ENCODE data around the gene DNAJC11.

DNAJC11 gene

DNA sequence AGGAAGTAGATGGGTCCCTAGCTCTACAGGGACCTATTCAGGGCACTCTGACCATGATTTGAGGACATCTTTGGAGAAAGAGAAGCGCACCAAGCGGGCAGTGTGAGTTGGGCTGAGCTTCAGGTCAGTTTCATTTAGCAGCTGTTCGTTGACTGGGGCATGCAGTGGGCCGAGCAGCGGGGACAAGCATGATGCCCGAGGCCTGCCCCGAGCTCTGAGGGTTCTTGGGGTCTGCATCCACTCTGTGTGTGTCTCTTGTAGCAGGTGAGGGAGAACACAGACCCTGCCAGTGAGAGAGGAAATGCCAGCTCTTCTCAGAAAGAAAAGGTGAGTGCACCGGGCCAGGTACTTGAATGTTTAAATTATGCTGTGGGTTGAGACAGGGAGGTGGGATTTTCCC is 71.6 kb downstream of the DNAJC11 start:
- WGBS, result 97% methylated on average over 8 of the region's 8 CpGs
- no peak overlapping the region for H3K9ac ChIP-seq (ENCODE audit: low read length)
- H3K9me3 ChIP-seq (ENCODE audit: control insufficient read depth, low read length), result no peaks in the 10 kb centered on the region
- H2BK12ac ChIP-seq (ENCODE audit: low read length in 2 of 2), result no peak overlapping the region
- no peak overlapping the region for H3K4me2 ChIP-seq (ENCODE audit: low read length, poor library complexity, severe bottlenecking)
- H3K23ac ChIP-seq (ENCODE audit: low read length in 2 of 2), result no peak overlapping the region
- no peak overlapping the region for H3K14ac ChIP-seq (ENCODE audit: low read length in 2 of 2)
- H2AFZ ChIP-seq (ENCODE audit: low read depth, low read length), result no peak overlapping the region
- H2BK15ac ChIP-seq (ENCODE audit: low read depth, poor library complexity, severe bottlenecking), result no peak overlapping the region
- H2BK120ac ChIP-seq (ENCODE audit: low read depth, low read length), result no peak overlapping the region
- H3K36me3 ChIP-seq (ENCODE audit: control insufficient read depth in 1 of 2, insufficient read depth in 2 of 2, low read depth in 1 of 2, low read length in 2 of 2), result peaks cover 75 to 79% of the 10 kb centered on the region in 2 experiments
- no peak overlapping the region for H4K8ac ChIP-seq (ENCODE audit: low read length)
- DNase-seq, result no peak
- no peak overlapping the region for H3K18ac ChIP-seq (ENCODE audit: low read depth in 1 of 2, low read length in 2 of 2)
- H2AK5ac ChIP-seq (ENCODE audit: low read length, severe bottlenecking), result no peak overlapping the region
- no peak overlapping the region for H3K4ac ChIP-seq (ENCODE audit: low read depth in 1 of 2, low read length in 2 of 2)
- no peak overlapping the region for H3K4me3 ChIP-seq (ENCODE audit: insufficient read depth in 1 of 2, low read depth in 1 of 2, low read length in 2 of 2)
- peaks cover 36% of the 10 kb centered on the region for H3K79me1 ChIP-seq (replicated peaks; ENCODE audit: low read length, poor library complexity, severe bottlenecking)
- peaks cover 8% of the 10 kb centered on the region for H3K4me1 ChIP-seq (ENCODE audit: control insufficient read depth, insufficient read depth, low read depth, low read length)
- H2BK5ac ChIP-seq (ENCODE audit: low read depth, low read length, poor library complexity, severe bottlenecking), result no peak overlapping the region
- no peak overlapping the region for H4K91ac ChIP-seq (ENCODE audit: low read length)
- no peaks in the 10 kb centered on the region for H3K27me3 ChIP-seq (ENCODE audit: control insufficient read depth in 1 of 2, insufficient read depth in 1 of 2, low read length in 2 of 2)
- no peak overlapping the region for H3K27ac ChIP-seq (ENCODE audit: low read length, poor library complexity, severe bottlenecking)

DNA sequence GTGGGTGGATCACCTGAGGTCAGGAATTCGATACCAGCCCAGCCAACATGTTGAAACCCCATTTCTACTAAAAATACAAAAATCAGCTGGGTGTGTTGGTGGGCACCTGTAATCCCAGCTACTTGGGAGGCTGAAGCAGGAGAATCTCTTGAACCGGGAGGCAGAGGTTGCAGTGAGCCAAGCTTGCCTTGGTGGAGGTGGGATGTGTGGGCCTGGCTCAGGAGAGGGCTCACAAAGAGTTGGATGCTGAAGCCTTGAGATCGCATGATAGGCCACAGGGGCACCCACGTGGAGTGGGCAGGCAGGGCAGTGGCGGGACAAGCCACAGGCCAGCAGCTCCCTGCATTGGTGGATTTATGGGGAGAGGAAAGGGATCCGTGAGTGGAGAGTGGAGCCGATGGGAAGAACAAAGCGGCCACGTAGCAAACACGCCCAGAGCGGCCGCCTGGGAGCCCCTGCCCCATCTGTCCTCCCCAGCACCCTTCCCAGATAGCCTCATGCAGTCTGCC is 72.6 kb downstream of the DNAJC11 start:
- H3K23ac ChIP-seq (ENCODE audit: low read length in 2 of 2), result no peak overlapping the region
- no peak overlapping the region for H2AFZ ChIP-seq (ENCODE audit: low read depth, low read length)
- no peak overlapping the region for H3K14ac ChIP-seq (ENCODE audit: low read length in 2 of 2)
- peaks cover 10% of the 10 kb centered on the region for H3K4me1 ChIP-seq (ENCODE audit: control insufficient read depth, insufficient read depth, low read depth, low read length)
- no peak overlapping the region for H3K27ac ChIP-seq (ENCODE audit: low read length, poor library complexity, severe bottlenecking)
- H2BK12ac ChIP-seq (ENCODE audit: low read length in 2 of 2), result no peak overlapping the region
- H3K18ac ChIP-seq (ENCODE audit: low read depth in 1 of 2, low read length in 2 of 2), result no peak overlapping the region
- H3K4me3 ChIP-seq (ENCODE audit: insufficient read depth in 1 of 2, low read depth in 1 of 2, low read length in 2 of 2), result no peak overlapping the region
- H3K4ac ChIP-seq (ENCODE audit: low read depth in 1 of 2, low read length in 2 of 2), result no peak overlapping the region
- H3K9ac ChIP-seq (ENCODE audit: low read length), result no peak overlapping the region
- H2AK5ac ChIP-seq (ENCODE audit: low read length, severe bottlenecking), result no peak overlapping the region
- H3K36me3 ChIP-seq (ENCODE audit: control insufficient read depth in 1 of 2, insufficient read depth in 2 of 2, low read depth in 1 of 2, low read length in 2 of 2), result peaks cover 65 to 69% of the 10 kb centered on the region in 2 experiments
- no peak overlapping the region for H2BK5ac ChIP-seq (ENCODE audit: low read depth, low read length, poor library complexity, severe bottlenecking)
- no peak overlapping the region for H2BK15ac ChIP-seq (ENCODE audit: low read depth, poor library complexity, severe bottlenecking)
- no peak overlapping the region for H4K91ac ChIP-seq (ENCODE audit: low read length)
- no peak overlapping the region for H4K8ac ChIP-seq (ENCODE audit: low read length)
- H2BK120ac ChIP-seq (ENCODE audit: low read depth, low read length), result no peak overlapping the region
- no peaks in the 10 kb centered on the region for H3K27me3 ChIP-seq (ENCODE audit: control insufficient read depth in 1 of 2, insufficient read depth in 1 of 2, low read length in 2 of 2)
- no peaks in the 10 kb centered on the region for H3K9me3 ChIP-seq (ENCODE audit: control insufficient read depth, low read length)
- peaks cover 36% of the 10 kb centered on the region for H3K79me1 ChIP-seq (replicated peaks; ENCODE audit: low read length, poor library complexity, severe bottlenecking)
- H3K4me2 ChIP-seq (ENCODE audit: low read length, poor library complexity, severe bottlenecking), result no peak overlapping the region
- WGBS, result 89% methylated on average over 11 of the region's 12 CpGs
- no peak for DNase-seq

DNA sequence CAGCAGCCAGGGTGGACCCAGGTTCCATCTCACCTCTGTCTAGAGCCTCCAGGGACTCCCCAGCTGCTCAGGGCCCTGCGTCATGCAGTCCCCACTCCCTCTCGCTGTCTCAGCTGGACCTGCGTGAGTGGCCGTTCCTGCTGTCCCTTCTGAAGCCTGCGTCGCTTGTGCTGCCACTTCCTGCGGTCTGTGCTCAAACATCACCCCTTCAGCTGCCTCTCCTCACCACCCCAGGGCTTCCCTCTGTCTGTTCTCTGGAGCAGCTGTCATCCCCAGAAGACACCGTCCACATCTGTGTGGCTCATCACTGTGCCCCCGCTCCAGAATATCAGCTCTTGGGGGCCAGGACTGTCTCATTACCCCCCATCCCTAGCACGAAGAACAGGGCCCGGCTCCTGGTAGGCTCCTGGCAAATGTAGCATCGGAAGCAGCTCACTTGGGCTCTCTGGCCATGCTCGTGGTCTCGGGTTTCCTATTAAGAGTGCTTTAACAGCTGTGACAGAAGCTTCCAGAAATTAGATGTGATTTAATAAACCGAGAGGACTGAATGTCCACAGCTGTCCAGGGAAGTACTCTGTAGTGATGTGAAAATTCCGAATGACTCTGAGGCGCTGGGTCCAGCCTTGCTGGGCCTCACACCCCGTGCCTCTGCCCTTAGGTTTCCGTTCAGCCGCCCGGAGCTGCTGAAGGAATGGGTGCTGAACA is 73.6 kb downstream of the DNAJC11 start:
- Histone ChIP-seq H3K9ac (ENCODE audit: low read length) (no peak overlapping the region), H3K14ac (ENCODE audit: low read length in 2 of 2) (no peak overlapping the region), H3K36me3 (ENCODE audit: control insufficient read depth in 1 of 2, insufficient read depth in 2 of 2, low read depth in 1 of 2, low read length in 2 of 2) (peaks cover 62 to 68% of the 10 kb centered on the region in 2 experiments), H4K91ac (ENCODE audit: low read length) (peak overlapping the region; percentile 43), H3K9me3 (ENCODE audit: control insufficient read depth, low read length) (no peaks in the 10 kb centered on the region), H3K4ac (ENCODE audit: low read depth in 1 of 2, low read length in 2 of 2) (no peak overlapping the region), H3K79me1 (replicated peaks; ENCODE audit: low read length, poor library complexity, severe bottlenecking) (peaks cover 40% of the 10 kb centered on the region), H3K27me3 (ENCODE audit: control insufficient read depth in 1 of 2, insufficient read depth in 1 of 2, low read length in 2 of 2) (no peaks in the 10 kb centered on the region), H3K27ac (ENCODE audit: low read length, poor library complexity, severe bottlenecking) (no peak overlapping the region), H3K18ac (ENCODE audit: low read depth in 1 of 2, low read length in 2 of 2) (no peak overlapping the region), H2AFZ (ENCODE audit: low read depth, low read length) (no peak overlapping the region), H3K4me2 (ENCODE audit: low read length, poor library complexity, severe bottlenecking) (no peak overlapping the region), H4K8ac (ENCODE audit: low read length) (no peak overlapping the region), H2AK5ac (ENCODE audit: low read length, severe bottlenecking) (no peak overlapping the region), H2BK15ac (ENCODE audit: low read depth, poor library complexity, severe bottlenecking) (no peak overlapping the region), H3K4me3 (ENCODE audit: insufficient read depth in 1 of 2, low read depth in 1 of 2, low read length in 2 of 2) (peak overlapping the region in 1 of 2 experiments; percentile 14), H2BK5ac (ENCODE audit: low read depth, low read length, poor library complexity, severe bottlenecking) (no peak overlapping the region), H3K4me1 (ENCODE audit: control insufficient read depth, insufficient read depth, low read depth, low read length) (peaks cover 10% of the 10 kb centered on the region), H2BK12ac (ENCODE audit: low read length in 2 of 2) (no peak overlapping the region), H3K23ac (ENCODE audit: low read length in 2 of 2) (peak overlapping the region in 1 of 2 experiments; percentile 14), H2BK120ac (ENCODE audit: low read depth, low read length) (no peak overlapping the region)
- no peak for DNase-seq
- 97% methylated on average over 21 of the region's 21 CpGs for WGBS

DNA sequence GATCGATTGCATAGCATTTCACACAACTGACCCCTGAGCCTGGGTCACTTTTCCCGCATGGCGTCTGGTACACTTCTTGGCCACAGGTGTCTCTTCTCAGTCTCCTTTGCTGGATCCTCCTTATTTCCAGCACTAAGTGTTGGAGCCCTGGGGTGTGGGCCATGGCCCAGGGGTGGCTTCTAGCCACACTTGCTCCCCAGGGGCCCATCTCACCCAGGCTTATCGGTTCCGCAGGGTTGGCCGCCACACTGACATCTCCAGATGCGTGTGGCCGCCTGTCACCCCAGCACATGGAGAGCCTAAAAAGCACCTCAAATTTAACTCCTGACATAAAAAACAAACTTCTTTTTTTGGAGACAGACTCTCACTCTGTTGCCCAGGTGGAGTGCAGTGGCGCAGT is 74.6 kb downstream of the DNAJC11 start:
- Histone ChIP-seq H3K4me3 (ENCODE audit: insufficient read depth in 1 of 2, low read depth in 1 of 2, low read length in 2 of 2) (no peak overlapping the region), H3K4me1 (ENCODE audit: control insufficient read depth, insufficient read depth, low read depth, low read length) (peaks cover 10% of the 10 kb centered on the region), H3K14ac (ENCODE audit: low read length in 2 of 2) (no peak overlapping the region), H3K4me2 (ENCODE audit: low read length, poor library complexity, severe bottlenecking) (no peak overlapping the region), H2BK15ac (ENCODE audit: low read depth, poor library complexity, severe bottlenecking) (no peak overlapping the region), H3K18ac (ENCODE audit: low read depth in 1 of 2, low read length in 2 of 2) (no peak overlapping the region), H2BK12ac (ENCODE audit: low read length in 2 of 2) (no peak overlapping the region), H2BK5ac (ENCODE audit: low read depth, low read length, poor library complexity, severe bottlenecking) (no peak overlapping the region), H3K36me3 (ENCODE audit: control insufficient read depth in 1 of 2, insufficient read depth in 2 of 2, low read depth in 1 of 2, low read length in 2 of 2) (peaks cover 62 to 68% of the 10 kb centered on the region in 2 experiments), H3K23ac (ENCODE audit: low read length in 2 of 2) (peak overlapping the region in 1 of 2 experiments; percentile 23), H4K8ac (ENCODE audit: low read length) (no peak overlapping the region), H3K27me3 (ENCODE audit: control insufficient read depth in 1 of 2, insufficient read depth in 1 of 2, low read length in 2 of 2) (no peaks in the 10 kb centered on the region), H3K79me1 (replicated peaks; ENCODE audit: low read length, poor library complexity, severe bottlenecking) (peaks cover 42% of the 10 kb centered on the region), H2BK120ac (ENCODE audit: low read depth, low read length) (no peak overlapping the region), H4K91ac (ENCODE audit: low read length) (no peak overlapping the region), H2AFZ (ENCODE audit: low read depth, low read length) (no peak overlapping the region), H3K4ac (ENCODE audit: low read depth in 1 of 2, low read length in 2 of 2) (no peak overlapping the region), H3K9me3 (ENCODE audit: control insufficient read depth, low read length) (no peaks in the 10 kb centered on the region), H2AK5ac (ENCODE audit: low read length, severe bottlenecking) (no peak overlapping the region), H3K9ac (ENCODE audit: low read length) (no peak overlapping the region), H3K27ac (ENCODE audit: low read length, poor library complexity, severe bottlenecking) (no peak overlapping the region)
- DNase-seq, result no peak
- 95% methylated on average over 9 of the region's 9 CpGs for WGBS
